PFSK-1 (cell line): ENCODE results near the gene IQGAP3.

Source experiments
- FOXP2 ChIP-seq: optimal IDR thresholded peaks from 2 replicates; pipeline ENCODE3; 2011; ENCODE audit warnings: borderline replicate concordance, control low read depth, inconsistent platforms; ENCODE audit not compliant: insufficient read depth; ENCODE audit errors: extremely low read length, extremely low read depth
- POLR2AphosphoS5 ChIP-seq: IDR thresholded peaks from 2 replicates; pipeline ENCODE4 v1.6.1; 2012; ENCODE audit warnings: low read depth, mild to moderate bottlenecking, control low read depth, low read length, moderate library complexity
- REST ChIP-seq, 2 experiments: IDR thresholded peaks; 2 replicates each; pipeline versions ENCODE4 v1.6.1 to v1.8.0; 2011 to 2012; ENCODE audit warnings: low read depth in 2 of 2, low read length in 2 of 2, control low read depth in 1 of 2, inconsistent platforms in 1 of 2, mild to moderate bottlenecking in 1 of 2, moderate library complexity in 1 of 2; ENCODE audit not compliant: insufficient read depth in 1 of 2
- SIN3A ChIP-seq: IDR thresholded peaks from 2 replicates; pipeline ENCODE4 v1.6.1; 2012; ENCODE audit warnings: mild to moderate bottlenecking, low read length, moderate library complexity, borderline replicate concordance; ENCODE audit not compliant: insufficient read depth
- TAF1 ChIP-seq: IDR thresholded peaks from 2 replicates; pipeline ENCODE4 v1.6.1; 2012; ENCODE audit warnings: low read length, control low read depth, borderline replicate concordance; ENCODE audit not compliant: insufficient read depth

IQGAP3 gene

GRCh38 chr1:156525071-156525501 is 47.3 kb downstream of the IQGAP3 start:
- TF ChIP-seq REST (IDR thresholded peaks at IDR 0.05; ENCODE audit: insufficient read depth in 1 of 2, low read depth in 2 of 2, low read length in 2 of 2) (no peak), TAF1 (no peak), SIN3A (0 out of 2 replicates have a peak, but pooled peaks have one; percentile 44), FOXP2 (no peak), POLR2AphosphoS5 (0 out of 2 replicates have a peak, but pooled peaks have one; percentile 26)

- TF ChIP-seq FOXP2 (no peak), TAF1 (no peak), POLR2AphosphoS5 (no peak), SIN3A (no peak), REST (IDR thresholded peaks at IDR 0.05; ENCODE audit: insufficient read depth in 1 of 2, low read depth in 2 of 2, low read length in 2 of 2) (no peak)
Measured at GRCh38 chr1:156524481-156524869, 47.9 kb downstream of the IQGAP3 start.

- TF ChIP-seq REST (IDR thresholded peaks at IDR 0.05; ENCODE audit: insufficient read depth in 1 of 2, low read depth in 2 of 2, low read length in 2 of 2) = no peak
- TF ChIP-seq TAF1 = no peak
Measured at GRCh38 chr1:156523801-156524480, 48.4 kb downstream of the IQGAP3 start.

- TF ChIP-seq POLR2AphosphoS5 = no peak
- no peak for TF ChIP-seq REST (IDR thresholded peaks at IDR 0.05; ENCODE audit: insufficient read depth in 1 of 2, low read depth in 2 of 2, low read length in 2 of 2)
- no peak for TF ChIP-seq FOXP2
- no peak for TF ChIP-seq SIN3A
- TF ChIP-seq TAF1 = no peak
Measured at GRCh38 chr1:156522443-156522970, 49.9 kb downstream of the IQGAP3 start.

- TF ChIP-seq REST (IDR thresholded peaks at IDR 0.05; ENCODE audit: insufficient read depth in 1 of 2, low read depth in 2 of 2, low read length in 2 of 2) (no peak), SIN3A (no peak), POLR2AphosphoS5 (no peak), FOXP2 (no peak), TAF1 (no peak)
Measured at GRCh38 chr1:156517748-156518147, 54.6 kb downstream of the IQGAP3 start.
